IPS DF 4.7 (cell line): Measurements from ENCODE around the gene MYBPH.
A peak's percentile ranks its signal among the peaks of the same experiment; 100 is the strongest.

ENCODE experiments used
- DNase-seq: peaks from one replicate; pipeline ENCODE4 v3.0.0-alpha.2; 2013; ENCODE audit warnings: low spot score; ENCODE audit errors: extremely low read depth

Gene MYBPH

DNA sequence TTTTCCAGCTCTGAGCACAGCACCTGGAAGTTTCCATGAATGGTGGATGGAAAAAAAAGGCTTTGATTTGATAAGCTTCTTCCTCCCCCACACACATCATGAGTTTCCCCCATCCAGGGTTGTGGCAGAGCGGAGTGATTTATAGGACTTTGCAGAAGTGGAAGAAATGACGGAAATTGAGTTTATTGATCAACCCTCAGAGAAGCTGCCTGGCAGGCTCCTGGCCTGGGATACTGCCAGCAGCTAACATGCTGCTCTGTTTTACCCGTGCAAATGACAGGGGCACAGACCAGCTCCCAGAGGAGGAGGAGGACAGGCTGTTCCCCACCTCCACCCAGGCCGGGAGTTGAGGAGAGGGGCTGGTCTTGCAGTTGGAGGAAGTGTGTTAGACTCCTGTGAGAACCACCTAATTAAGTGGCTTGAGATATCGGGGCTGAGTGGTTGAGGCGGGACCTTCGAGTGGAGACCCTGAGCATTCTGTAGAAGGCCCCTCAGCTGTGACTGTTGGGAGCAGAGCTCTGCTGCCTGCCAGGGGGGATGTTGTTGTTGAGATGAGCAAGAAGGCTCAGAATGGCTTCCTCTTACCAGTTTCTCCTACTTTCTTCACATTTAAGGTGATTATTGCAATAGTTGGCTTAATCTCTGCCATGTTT lies 26.3 kb downstream of the MYBPH start:
- no peak for DNase-seq

DNA sequence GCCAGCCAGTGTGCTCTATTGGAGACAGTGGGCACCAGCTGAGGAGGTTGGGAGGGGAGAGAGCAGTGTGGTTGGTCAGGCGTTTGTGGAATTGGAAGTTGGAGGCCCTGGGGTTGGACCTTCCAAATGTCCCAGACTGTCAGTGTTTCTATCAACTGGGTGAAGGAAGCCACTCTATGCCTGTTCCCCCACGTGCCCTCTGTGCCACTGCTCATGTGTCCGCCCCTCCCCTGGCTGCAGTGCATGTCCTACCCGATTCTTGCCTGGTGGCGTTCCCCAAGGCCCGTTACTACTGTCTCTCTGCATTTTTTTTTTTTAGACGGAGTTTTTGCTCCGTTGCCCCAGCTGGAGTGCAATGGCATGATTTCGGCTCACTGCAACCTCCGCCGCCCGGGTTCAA lies 27.0 kb downstream of the MYBPH start:
- no peak for DNase-seq

DNA sequence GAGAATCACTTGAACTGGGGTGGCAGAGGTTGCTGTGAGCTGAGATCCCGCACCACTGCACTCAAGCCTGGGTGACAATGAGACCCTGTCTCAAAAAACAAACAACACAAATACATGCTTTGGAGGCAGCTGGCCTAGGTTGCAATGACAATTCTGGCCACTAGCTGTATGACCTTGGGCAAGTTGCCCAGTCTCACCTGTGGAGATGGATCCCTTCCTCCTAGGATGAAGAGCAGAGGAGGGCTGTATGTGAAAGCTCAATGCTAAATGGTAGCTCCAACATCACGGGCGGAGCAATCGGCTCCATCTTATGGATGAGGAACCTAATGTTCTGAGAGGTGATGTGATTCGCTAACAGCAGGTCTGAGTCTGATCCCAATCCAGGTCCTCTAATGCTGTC lies 27.5 kb downstream of the MYBPH start:
- peak; percentile 36 for DNase-seq

DNA sequence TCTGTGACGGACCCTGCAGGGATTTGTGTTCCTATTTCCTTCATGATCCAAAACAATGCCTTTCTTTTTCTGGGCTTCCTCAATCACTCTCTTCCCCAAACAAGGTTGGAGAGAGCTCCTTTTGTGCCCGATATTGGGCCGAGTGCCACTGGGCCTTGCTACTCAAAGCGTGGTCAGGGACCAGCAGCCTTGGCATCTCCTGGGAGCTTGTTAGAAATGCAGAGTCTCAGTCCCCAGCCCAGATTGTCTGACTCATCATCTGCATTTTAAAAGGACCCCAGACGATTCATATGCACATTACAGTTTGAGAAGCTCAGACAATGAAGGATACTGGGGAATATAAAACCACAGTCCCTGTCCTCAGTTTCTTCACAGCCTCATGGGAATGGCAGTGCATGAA lies 28.2 kb downstream of the MYBPH start:
- no peak for DNase-seq

DNA sequence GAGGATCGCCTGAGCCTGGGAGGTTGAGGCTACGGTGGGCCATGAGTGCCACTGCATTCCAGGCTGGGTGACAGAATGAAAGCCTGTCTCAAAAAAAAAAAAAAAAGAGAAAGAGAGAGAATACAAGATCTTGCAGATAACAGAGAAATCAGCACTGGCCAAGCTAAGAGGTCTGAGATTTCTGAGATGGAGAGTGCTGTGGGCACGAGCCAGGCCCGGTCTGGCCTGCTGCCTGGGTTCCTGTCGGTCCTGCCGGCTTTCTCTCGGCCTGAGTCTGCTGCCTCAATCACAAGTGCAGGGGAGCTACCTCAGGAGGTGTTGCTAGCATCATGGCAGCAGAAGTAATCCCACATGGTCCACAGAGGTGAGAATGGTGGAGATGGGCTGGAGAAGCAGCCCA lies 29.1 kb downstream of the MYBPH start:
- DNase-seq, result no peak

DNA sequence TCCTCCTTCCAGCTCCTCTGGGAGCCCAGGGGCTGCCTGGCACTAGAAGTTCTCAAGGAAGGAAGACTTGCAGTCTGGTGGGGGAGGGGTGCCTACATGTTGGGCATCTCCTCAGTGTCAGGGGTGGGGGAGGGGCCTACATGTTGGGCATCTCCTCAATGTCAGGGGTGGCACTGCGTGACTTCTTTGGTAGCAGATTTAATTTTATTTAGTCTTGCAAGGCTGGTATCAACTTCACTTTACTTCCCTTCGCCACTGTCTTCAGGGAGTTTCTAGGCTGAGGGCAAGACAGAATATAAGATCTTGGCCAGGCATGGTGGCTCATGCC lies 29.6 kb downstream of the MYBPH start:
- no peak for DNase-seq

DNA sequence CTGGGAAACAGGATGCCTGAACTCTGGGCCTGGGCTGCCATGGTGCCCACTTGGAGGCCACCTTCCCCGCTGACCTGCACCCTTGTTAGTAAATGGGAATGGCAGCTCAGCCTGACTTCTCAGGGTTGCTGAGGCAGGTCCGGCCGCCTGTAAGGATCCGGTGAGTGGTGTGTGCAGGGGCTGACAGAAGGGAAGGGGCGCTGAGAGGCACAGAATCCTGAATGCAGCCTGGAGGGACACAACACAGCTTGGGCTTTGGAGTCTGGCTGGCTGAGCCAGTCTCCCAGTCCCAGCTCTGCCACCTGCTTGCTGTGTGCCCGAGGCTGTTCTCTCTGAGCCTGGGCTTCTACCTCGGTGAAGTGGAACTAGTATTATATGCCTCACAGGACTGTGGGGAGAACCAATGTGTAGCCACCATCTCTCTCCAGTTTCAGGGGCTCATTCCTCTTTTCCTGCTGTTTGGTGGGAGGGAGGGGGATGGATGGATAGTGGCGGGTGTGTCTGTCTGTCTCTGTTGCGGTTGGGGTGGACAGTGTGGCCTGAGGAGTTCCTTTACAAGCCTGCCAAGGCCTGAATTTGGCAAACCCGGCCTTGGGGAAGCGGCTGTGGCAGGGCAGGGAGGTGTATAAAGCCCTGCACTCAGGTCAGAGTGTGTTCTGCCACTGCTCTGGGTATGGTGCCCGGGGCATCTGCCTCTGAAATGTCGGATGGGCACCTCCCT lies 30.1 kb downstream of the MYBPH start:
- DNase-seq, result no peak

DNA sequence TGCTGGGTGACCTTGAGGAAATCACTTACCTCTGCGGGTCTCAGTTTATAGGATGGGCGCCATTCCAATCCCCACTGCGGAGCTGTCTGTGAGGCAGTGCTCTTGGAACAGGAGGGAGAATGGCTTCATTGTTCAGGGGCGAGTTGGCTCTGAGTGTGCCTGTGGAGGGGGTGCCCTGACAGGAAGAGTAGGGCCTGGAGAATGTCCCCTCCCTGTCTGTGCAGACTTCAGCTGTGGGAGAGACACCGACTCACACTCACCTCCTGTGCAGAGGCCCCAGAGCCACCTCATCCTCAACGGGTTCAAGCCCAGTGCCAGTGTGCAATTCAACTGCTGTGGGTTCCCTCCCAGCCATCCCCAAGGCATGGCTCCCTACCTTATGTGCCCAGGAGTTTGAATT lies 31.0 kb downstream of the MYBPH start:
- DNase-seq, result no peak

DNA sequence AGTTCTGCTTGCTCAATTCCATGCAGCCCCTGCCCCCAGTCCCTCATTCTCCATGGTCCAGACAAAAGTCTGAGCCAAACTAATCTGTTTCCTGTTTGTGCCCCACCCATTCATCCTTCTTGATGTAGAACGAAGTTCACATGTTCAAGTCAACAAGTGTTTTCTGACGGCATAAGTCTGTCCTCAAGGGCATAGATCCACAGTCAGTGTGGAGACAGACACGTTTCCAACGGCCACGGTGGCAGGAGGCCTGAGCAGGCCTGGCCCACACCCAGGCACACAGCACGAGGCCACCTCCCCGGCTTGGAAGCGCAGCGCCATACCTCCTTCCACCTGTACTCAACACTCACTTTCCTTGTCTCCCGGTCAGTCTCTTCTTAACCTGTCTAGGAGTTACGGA lies 32.0 kb downstream of the MYBPH start:
- no peak for DNase-seq

DNA sequence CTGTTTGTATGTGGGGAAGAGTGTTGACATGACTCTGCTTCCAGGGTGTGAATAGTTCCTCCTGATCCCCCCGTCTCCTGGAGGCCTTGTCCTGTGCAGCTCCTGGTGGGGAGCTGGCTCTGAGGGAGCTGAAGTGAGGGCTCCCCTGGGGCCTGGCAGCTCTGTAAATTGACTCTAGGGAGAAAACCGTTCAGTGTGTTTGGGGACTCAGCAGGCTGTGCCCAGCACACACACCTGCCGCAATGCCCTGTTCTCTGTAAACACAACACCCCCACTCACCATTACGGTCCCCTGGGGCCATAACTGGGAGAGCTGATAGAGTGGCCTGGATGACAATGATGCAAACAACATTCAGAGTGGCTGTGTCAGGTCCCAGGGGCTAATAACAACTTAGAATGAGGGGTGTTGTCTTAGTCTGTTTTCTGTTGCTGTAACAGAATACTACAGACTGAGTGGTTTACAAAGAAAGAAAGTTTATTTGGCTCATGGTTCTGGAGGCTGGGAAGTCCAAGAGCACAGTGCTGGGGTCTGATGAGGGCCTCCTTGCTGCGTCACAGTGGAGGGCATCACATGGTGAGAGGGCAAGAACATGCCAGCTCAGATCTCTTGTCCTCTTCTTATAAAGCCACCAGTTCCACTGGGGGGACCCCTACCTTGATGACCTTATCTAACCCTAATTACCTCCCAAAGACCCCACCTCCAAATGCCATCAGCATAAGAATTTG lies 32.8 kb downstream of the MYBPH start:
- DNase-seq, result no peak

DNA sequence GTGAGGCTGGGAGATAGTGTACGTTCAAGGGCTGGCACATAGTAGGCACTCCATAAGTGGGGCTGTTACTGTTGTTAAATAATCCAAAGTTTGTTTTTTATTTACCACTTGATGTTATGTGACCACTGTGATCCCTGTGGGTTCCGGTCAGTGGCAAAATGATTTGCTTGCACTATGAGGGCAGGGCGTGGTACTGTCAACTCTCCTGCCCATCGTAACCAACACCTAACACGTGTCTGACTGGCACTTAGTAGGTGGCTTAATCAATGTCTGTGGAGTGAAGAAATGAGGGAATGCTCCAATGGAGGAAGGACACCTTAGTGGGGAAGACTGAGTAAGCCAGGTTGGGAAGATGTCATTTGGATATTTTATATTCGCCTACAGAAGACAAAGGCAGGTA lies 33.5 kb downstream of the MYBPH start:
- DNase-seq, result no peak

DNA sequence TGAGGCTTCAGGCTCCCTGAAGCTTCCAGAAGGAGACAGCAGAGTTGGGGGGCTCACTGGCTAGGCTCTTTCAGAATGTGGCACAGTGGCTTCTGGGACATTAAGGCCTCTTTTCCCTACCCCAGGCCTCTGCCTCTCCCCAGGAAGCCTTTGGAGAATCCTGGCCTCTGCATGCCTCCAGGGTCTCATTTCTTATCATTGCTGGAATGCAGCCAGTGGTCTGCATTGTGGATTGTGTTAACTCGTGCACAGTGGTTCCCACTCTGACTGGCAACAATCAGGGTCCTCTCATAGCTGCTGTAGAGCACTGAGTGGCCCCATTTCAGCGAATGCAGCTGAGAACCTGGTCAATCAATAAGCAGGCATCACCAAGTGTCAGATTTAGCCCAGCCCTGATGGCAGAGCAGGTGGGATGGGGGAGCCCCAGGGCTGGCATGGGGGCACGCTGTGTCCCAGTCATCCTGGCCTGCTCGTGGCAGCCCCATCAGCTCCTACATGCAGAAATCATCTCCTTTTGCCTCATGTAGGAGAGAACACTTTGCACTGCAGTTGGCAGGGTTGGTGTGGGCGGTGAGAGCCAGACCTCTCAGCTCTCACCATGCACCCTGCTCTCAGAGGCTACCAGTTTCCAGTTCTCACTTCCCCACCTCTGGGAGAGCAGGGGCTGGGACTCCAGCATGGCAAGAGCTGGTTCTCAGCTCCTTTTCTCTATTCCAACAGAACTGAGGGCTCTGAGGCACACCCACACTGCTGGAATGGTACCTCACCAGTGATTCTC lies 34.7 kb downstream of the MYBPH start:
- DNase-seq, result no peak

DNA sequence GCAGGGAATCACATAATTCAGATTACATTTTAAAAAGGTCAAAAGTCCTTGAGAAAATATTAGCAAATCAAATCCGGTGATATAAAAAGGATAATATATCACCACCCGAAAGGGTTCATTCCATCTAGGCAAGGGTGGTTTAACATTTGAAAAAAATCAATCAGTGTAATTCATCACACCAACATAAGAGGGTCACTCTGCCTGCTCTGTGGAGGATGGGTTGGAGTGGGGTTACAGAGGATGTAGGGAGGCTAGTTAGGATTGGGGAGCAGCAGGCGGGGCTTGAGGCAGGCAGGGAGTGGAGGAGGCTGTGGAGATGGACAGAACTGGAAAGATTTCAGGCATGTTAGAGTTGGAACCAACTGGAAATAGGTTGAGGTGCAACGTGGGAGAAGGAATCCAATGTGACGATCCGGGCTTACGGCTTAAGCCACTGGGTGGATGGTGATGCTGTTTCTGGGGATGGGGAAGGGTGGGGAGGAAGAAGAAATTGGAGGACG lies 35.6 kb downstream of the MYBPH start:
- DNase-seq, result no peak

DNA sequence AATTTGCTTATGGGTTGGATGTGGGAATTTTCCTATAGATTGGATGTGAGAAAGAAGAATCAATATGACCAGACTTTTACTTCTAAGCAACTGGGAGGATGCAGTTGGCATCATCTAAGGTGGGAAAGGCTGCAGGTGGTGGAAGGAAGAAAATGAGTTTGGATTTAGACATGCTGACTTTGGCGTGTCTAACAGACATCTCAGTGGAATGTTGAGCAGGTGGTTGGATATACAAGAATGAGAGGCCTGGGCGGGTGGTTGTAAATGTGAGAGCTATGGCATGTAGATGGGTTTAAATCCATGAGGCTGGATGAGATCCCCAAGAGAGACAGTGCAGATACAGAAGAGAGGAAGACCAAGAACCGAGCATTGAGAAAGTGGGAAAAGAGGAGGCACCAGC lies 37.6 kb downstream of the MYBPH start:
- no peak for DNase-seq

DNA sequence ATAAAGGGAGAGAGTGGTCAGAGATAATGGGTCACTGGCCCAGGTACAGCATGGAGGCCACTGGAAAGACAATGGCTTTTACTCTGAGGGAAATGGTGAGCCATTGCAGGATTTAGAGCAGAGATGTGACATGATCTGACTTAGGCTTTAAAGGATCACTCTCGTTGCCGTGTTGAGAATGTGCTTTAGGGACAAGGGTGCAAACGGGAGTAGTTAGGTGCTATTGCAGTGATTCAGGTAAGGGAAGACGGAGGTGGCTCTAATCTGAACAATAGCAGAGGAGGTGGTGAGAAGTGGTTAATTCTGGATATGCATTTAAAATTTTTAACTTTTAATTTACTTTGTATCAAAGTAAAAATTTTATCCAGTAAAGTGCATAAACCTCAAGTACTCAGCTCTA lies 38.3 kb downstream of the MYBPH start:
- no peak for DNase-seq

DNA sequence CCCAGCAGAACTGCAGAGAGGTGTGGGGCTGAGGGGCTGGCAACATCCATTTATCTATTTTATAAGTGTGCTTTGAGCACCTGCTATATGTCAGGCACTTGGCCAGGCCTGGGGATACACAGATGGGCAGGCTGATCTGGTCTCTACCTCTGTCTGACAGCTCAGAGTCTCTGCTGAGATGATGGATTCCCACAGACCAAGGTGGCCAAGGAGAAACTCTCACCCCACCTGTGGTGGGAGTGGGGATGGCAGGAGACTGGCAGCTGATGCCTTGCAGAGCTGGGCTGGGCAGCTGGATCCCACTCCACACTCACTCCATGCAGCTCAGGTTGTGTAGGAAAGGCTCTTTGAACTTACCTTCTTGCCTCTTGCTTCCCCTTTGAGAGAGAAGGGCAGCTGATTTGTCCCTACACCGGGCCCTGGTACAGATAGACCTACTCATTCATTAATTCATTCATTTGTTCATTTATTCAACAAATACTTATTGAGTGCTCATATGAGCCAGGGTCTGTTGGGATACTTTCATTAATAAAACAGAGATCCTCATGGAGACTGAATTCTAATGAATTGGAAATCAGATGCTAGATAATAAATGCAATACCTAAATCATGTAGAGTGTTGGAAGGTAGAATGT lies 39.1 kb downstream of the MYBPH start:
- no peak for DNase-seq

DNA sequence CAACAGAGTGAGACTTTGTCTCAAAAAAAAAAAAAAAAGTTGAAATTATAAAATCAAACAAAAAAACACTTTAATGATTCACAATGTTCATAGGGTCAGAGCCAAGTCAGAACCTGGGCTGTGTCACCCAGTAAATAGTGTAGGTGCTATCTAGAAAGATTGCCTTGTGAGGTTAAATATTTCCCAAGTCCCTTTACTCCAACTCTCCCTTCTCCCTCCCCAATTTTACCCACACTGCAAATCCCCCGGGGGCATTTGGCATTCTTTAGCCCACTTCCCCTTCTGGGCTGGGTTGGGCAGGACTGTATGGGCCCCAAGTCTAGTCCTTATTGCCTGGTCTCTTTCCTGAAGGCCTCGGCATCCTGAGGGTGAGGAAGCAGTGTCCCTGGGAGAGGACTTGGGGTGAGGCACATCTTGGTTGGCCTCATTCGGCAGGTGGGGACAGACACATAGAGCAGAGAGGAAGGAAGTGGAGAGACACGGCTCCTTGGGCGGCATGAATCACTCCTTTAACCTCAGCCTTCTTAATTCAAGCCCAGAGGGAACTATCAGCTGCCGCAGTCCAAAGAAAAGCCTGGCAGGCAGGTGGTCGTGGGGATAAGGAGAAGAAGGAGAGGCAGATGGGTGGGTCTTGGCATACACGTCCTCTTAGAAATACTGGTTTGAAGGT lies 39.9 kb downstream of the MYBPH start:
- DNase-seq, result no peak

DNA sequence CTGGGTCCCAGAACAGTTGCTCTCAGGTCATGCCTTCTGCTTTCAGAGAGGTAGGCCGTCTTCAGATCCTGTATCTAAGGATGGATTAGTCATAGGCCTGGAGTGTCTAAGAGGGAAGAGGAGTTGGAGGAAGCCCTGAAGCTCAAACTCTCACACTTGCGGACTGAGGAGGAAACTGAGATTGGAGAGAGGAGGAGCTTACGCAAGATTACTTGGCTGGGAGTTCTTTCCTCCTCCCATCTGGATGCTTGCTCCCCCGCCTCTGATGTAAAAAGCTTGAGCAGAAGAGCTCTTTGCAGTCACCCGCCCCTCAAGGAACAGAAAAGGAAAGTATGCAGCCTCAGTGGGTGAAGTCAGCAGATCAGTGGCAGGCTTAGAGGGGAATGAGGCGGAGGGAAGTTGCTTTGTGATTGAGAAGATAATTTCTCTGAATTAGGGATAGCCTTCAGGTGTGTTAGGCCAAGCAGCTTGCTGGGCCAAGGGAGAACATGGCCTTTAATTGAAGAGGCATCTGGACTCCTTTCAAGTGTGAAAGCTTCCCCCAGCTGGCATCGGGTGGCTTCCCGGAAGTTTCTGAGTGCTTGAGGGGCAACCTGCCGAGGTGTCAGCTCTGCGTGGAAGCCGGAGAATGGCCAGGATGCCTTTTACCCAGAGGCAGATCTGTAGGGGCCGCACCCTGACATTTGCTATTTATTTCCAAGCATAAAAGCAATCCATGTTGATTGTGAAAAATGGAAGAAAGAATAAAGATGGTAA lies 41.5 kb downstream of the MYBPH start:
- DNase-seq, result no peak

DNA sequence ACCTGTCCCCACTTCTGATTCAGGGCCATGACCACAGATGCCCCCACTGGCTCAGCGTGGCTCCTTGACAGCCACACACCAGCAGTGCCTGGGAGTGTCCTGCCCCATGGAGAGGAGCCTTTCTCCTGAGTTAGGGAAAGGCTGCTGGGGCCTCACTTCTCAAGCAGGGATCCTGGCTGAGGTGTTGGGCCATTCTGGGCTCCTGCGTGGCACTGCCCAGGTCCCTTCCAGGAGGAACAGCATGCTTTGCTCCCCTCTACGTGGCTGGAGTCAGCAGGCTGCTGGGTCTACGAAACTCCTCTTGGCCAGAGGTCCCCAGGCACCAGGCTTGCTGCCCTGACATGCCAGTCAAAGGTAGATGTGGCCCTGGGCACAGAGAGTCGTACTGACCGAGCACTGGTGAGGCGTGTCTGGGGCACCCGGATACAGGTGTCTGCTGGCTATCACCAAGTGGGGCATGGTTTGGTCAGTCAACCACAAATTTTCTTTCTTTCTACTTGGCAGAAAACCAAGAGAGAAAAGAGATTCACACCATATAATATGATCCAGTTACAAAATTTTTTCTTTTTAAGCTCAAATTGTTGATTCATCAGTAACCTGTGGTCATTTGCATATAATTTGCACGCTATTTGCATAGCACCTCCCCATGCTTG lies 44.0 kb downstream of the MYBPH start:
- DNase-seq, result no peak
